ENCODE measurements around the gene KCNJ12.
"Not testable (repeated sequence)": the region's sequence is repeated elsewhere in the genome, so short reads cannot be mapped to it uniquely, and the experiment has no call there.

Gene KCNJ12

DNA sequence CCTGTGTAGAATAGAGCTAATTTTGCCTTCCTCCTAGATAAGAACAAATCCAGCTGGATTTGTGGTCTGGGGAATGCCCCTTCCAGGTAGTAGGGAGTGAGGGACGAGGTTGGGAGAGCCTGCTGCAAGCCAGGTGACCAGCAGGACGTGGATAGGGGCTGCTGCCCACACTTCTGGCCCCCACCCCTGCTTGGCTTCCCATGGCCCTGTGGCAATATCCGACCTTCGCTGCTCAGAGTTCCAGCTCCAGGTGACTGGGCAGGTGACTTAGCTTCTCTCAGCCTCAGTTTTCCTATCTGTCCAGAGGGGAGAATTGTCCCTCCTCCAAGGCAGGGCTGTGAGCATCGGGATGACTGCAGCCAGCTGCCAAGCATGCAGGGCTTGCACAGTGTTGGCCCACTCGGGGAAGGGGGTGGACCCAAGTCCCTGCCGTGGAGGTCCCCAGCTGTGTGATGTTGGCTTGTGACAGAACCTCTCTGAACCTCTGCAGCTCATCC, 29.8 kb downstream of the KCNJ12 start:
- DNase-seq (ENCODE audit: low read depth in 4 of 4, low spot score in 1 of 4): not testable (repeated sequence)

DNA sequence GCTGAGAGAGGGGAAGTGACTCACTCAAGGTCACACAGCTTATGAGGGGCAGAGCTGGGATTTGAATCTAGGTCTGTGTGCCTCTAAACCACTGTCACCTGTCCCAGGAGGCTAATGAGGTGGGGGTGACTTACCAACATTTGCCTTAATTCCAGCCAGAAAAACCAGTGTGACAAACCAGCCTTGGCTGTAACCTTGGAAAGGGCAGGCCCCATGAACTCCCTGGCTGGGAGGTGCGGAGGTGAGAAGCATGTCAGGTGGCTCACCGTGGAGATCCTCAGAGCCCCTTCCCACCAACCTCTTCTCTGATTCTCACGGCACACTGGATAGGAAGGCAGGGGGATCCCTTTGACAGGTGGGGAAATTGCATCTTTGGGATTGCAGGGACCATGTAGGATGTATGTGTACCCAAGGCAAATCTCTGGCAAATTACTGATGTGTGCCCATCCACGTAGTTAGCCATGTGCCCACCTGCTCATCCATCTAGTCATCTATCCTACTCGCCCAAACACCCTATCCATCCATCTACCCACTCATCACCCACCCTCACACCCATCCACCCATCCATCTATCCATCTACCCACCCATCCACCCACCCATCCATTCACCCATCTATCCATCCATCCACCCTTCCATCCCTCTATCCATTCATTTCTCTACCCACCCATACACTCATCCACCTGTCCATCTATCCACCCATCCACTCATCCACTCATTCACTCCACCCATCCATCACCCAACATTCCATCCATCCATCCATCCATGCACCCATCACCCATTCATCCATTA, 30.7 kb downstream of the KCNJ12 start:
- not testable (repeated sequence) for DNase-seq (ENCODE audit: low read depth in 4 of 4, low spot score in 1 of 4)

DNA sequence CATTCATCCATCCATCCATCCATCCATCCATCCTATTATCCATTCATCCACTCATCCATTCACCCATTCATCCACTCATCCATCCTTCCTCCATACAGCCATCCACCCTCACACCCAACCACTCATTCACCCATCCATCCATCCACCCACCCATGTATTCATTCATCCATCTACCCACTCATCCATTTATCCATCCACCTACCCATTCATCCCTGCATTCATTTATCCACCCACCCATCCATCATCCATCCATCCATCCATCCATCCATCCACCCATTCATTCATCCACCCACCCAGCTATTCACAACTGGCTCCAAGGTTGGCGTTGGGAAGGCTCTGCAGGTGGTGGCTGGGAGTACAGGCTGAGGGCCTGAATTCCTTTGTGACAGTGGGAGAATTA, 31.6 kb downstream of the KCNJ12 start:
- not testable (repeated sequence) for DNase-seq (ENCODE audit: low read depth in 4 of 4, low spot score in 1 of 4)

DNA sequence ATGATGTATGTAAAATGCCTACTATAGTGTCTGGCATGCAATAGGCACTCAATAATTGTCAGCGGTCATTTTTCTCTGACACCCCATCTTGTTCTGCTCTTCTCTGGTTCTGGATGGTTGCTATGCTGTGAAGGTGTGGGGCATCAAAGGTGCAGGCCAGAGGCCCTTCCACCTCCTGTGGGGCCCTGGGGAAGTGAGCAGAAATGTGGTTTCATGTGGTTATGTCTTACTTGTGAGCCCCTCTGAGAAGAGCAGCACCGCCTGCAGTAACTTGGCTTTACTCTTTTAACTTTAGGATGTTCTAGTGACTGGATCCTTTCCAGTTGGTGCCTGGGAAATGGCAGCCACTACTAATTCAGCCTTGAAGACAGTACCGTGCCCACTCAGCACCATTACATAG, 32.1 kb downstream of the KCNJ12 start:
- DNase-seq (ENCODE audit: low read depth in 4 of 4, low spot score in 1 of 4): not testable (repeated sequence)

DNA sequence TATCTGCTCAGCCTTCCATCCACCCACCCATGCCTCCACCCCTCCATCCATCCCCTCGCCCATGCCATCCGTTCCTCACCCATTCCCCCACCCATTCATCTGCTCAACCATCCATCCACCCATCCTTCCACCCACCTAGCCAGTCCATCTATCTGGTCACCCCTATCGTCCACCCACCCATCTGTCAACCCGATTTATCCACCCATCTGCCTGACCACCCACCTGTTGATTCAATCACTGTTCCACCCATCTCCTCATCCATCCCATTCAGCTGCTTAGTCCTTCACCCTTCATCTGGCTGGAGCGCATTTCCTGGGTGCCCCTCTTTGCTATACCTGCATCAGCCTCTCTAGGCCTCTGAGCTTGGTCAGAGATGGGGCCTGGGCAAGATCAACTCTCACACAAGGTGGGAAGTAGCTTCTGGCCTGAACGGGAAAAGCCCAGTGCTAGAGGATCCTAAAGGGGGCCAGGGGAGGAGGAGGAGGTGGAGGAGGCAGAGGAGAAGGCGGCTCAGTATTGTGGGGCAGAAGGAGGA, 32.7 kb downstream of the KCNJ12 start:
- DNase-seq (ENCODE audit: low read depth in 4 of 4, low spot score in 1 of 4): not testable (repeated sequence)

DNA sequence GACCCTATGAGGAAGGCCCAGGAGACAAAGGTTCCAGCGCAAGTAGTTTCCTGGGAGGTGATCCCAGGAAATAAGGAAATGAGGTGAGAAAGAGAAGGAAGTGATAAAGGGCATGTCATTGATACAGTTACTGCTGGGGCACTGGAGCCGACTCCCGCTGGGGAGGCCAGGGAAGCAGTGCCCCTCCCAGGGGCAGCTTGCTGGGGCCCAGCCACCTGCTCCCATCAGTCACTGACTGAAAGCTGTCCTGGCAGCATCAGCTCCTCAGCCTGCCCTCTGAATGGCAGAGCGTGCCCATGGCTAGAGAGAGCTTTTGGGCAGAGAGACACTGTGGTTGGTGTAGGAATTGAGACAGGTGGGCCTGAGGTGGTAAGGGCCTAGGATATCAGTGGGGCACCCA, 33.2 kb downstream of the KCNJ12 start:
- not testable (repeated sequence) for DNase-seq (ENCODE audit: low read depth in 4 of 4, low spot score in 1 of 4)

DNA sequence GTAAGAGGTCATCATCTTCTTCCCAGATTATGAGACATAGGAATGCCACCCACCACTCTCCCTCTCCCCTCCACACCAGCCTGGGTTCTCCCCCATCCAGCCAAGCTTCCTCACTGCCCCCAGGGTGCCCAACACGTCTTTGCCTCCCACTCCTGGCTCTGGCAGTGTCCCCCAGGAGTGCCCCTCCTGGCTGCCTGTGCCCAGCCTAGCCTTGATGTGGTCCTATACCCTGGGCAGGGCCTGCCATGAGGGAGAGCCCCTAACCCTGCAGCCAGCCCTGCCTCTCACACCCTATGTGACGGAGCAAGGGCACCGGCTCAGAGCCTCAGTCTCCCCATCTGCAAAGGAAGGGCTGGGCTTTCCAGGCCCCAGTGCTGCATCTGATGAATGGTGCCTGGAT, 33.8 kb downstream of the KCNJ12 start:
- DNase-seq (ENCODE audit: low read depth in 4 of 4, low spot score in 1 of 4): not testable (repeated sequence)

DNA sequence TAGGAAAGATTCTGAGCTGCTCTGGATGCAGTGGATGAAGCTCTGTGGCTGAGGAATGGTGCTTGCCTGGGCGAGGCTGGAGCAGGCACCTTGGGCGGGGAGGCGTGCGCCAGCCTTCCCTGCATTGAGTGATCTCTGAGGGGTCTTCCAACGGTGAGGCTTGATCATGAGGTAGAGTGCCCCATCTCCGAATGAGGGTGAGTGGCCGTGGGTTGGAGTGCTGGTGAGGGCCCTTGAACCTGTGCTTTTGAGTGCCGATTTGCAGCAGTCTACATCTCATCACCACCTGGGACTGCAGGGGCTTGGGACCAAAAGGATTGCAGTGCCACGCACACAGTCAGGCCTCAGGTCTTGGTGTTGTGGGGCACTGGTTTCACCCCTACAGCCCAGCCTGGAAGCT, 34.2 kb downstream of the KCNJ12 start:
- DNase-seq (ENCODE audit: low read depth in 4 of 4, low spot score in 1 of 4): not testable (repeated sequence)

DNA sequence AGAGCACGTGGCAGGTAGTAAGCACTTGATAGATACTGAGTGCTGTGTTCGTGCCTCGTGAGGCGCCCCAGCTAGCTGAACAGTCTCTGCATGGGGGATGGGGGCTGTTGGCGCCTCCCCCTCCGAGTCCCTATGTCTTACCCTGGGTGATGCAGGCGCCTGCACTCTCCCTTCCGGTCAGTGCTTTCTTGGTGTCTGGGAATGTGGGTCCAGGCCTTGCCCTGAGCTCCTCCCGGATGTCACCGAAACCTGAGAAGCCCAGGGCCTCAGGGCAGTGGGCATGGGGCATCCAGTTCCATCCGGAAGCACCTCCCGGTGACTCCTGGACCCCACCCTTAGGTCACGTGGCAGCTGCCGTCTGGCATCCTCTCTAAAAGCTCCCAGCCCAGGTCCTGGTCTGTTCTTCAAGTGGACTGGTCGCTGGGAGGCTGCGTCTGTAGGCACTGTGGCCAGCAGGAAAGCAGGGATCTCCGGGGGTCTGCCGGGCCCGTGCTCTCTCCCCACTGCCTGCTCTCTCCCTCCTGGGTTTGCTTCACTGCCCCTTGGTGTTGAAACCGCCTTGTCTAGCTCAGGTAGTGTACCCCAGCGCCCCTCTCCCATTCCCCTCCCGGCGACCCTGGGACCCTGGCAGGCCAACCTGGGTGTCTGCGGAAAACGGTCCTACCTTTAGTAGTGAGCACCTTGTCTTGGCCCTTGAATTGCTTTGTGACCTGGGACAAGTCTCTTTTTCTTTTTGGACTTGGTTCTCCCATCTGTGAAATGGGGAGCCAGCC, 34.9 kb downstream of the KCNJ12 start:
- DNase-seq (ENCODE audit: low read depth in 4 of 4, low spot score in 1 of 4): not testable (repeated sequence)

DNA sequence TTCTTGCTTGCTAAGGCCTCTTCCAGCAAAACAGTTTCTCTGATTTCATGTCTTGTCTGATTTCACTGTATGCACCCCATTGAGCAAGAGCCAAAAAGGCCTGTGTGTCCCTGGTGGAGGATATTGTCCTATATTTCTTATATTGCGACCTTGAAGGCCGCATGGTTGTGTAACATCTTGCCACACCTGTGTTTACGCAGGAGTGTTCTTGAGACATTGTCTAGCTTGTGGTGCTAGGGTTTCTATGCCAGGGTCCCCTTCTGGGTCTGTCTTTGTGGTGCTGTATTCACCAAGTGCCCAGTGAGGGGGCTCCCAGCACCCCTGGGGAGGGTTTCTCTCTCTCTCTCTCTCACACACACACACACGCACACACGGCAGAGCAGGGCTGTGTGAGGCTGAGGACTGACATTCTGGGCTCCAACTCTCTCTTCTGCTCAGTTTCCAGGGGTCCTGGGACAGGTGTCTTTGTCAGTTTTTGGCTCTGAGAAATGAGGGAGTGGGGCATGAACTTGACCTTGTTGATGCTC, 35.6 kb downstream of the KCNJ12 start:
- DNase-seq (ENCODE audit: low read depth in 4 of 4, low spot score in 1 of 4): not testable (repeated sequence)

DNA sequence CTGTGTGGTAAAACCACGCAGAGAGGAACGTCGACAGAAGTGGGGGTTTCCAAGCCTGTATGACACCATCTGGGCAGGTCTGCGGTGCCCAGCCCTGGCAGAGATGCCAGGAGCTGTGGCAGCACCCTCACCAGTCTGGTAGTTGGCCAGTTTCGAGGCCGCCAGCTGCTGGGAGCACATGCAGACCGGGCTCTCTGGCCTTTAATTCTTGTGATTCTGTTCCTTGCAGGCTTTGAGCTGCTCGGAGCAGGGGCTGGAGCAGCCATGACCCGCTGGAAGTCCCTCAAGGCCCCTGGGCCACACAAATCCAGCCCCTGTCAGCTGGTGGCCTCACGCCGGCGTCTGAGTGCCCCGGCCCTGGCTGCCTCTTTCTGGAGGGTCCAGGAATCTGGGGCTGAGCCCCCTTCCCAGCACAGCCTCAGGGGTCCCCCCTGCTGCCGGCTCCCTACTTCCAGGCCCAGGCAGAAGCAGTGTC, 36.1 kb downstream of the KCNJ12 start:
- not testable (repeated sequence) for DNase-seq (ENCODE audit: low read depth in 4 of 4, low spot score in 1 of 4)

DNA sequence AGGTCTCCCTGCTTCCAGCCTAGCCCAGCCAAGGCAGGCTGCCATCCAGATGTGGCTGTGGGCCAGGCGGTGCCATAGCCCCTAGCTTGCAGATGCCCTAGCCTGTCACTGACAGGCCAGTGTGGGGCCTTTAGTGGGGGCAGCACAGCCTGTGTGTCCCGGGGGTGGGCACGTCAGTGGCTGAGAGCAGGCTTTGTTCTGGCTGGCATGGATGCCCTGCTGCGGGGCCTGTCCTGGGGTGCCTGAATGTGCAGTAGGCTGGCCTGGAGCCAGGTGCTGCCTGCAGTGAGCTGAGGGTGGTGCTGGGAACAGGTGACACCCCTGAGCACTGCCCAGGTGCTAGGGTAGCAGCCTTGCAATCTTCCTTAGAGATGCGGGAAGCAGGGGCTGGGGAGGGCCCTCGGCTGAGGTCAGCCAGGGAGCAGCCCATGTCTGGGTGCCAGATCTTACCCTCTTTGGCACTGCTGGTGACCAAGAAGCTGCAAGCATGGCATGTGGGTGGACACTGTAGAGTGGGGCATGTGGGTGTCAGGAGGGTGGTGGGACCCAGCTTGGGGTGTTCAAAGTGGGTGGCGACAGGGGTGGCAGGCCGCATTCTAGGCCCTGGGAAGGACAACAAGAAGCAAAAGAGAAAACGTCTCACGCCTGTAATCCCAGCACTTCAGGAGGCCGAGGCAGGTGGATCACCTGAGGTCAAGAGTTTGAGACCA, 37.6 kb downstream of the KCNJ12 start:
- not testable (repeated sequence) for DNase-seq (ENCODE audit: low read depth in 4 of 4, low spot score in 1 of 4)

DNA sequence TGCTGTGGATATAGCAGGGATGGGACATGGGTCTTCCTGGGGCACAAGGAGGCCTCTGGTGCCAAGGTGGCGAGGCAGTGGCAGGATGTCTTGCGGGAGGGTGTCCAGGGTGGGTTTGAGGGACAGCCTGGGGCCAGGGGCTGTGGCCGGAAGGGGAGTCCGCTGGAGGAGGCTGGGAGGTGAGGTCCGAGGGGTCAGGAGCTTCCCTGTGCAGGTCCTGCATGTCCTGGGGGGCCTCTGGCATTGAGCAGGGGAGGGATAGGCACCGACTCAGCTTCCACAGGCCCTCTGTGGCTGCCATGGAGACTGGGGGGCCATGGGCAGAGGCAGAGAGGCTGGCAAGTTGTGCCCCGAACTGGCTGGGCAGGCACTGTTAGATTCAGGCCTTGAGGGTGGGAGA, 38.5 kb downstream of the KCNJ12 start:
- not testable (repeated sequence) for DNase-seq (ENCODE audit: low read depth in 4 of 4, low spot score in 1 of 4)

DNA sequence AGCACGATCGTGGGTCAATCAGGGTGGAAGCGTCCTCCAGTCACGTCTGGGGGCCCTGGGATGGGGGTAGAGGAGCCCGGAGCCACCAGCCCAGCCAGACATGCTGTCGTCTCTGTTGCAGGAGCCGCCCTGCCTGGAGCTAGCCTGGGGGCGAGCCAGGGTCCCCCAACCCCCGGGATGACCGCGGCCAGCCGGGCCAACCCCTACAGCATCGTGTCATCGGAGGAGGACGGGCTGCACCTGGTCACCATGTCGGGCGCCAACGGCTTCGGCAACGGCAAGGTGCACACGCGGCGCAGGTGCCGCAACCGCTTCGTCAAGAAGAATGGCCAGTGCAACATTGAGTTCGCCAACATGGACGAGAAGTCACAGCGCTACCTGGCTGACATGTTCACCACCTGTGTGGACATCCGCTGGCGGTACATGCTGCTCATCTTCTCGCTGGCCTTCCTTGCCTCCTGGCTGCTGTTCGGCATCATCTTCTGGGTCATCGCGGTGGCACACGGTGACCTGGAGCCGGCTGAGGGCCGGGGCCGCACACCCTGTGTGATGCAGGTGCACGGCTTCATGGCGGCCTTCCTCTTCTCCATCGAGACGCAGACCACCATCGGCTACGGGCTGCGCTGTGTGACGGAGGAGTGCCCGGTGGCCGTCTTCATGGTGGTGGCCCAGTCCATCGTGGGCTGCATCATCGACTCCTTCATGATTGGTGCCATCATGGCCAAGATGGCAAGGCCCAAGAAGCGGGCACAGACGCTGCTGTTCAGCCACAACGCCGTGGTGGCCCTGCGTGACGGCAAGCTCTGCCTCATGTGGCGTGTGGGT, 39.2 kb downstream of the KCNJ12 start:
- not testable (repeated sequence) for DNase-seq (ENCODE audit: low read depth in 4 of 4, low spot score in 1 of 4)

DNA sequence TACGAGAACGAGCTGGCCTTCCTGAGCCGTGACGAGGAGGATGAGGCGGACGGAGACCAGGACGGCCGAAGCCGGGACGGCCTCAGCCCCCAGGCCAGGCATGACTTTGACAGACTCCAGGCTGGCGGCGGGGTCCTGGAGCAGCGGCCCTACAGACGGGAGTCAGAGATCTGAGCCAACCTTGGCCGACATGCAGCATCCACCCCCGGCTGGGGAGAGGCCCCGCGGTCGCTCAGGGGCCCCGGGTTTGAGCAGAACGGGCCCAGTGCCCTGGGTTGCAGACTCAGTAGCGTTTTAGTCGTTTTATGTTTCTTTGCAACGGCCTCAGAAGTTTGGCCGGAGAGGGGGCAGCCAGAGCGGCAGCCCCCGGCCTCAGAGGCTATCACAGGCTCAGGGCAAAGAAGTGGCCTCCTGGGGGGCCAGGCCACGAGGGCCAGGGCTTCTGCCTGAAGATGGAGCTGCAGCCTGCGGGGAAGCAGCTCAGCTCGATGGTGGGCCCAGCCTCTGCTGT, 40.4 kb downstream of the KCNJ12 start:
- not testable (repeated sequence) for DNase-seq (ENCODE audit: low read depth in 4 of 4, low spot score in 1 of 4)

DNA sequence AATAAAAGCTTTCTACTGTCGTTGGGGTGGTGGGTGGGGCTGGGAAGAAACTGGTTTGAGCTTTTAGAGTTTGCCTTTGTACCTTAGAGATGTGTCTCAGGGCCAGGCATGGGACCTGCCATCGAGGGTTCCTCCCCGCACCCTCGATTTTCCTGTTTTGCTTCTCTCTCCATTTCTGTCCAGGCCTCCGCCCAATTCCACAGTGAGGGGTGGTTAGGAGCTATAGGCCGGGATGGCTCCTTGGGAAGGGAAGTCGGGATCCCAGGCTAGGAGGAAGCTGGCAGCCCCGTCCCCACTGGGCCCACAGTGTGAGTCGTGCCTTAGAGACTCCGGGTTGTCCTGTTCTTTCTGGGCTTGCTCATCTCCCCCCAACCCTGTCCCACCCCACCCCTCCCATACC, 41.2 kb downstream of the KCNJ12 start:
- not testable (repeated sequence) for DNase-seq (ENCODE audit: low read depth in 4 of 4, low spot score in 1 of 4)

DNA sequence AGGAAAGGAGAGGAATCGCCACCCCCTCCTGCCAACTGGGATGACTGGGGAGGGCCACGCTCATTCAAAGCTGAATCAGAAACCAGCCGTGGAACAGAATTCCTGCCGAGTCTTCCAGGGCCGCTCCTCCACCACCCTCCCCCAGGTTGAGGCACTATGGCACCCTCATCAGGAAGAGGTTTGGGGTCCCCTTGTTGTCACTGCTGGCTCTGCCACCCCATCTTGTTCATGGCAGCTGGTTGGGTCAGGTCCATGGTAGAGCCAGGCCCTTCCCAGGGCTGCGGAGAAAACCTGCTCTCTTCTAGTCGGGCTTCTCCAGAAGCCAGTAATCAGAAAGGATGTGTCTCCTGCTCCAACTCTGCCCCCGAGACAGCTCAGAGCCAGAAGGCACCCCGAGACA, 41.8 kb downstream of the KCNJ12 start:
- no peak for DNase-seq (ENCODE audit: low read depth in 4 of 4, low spot score in 1 of 4)

DNA sequence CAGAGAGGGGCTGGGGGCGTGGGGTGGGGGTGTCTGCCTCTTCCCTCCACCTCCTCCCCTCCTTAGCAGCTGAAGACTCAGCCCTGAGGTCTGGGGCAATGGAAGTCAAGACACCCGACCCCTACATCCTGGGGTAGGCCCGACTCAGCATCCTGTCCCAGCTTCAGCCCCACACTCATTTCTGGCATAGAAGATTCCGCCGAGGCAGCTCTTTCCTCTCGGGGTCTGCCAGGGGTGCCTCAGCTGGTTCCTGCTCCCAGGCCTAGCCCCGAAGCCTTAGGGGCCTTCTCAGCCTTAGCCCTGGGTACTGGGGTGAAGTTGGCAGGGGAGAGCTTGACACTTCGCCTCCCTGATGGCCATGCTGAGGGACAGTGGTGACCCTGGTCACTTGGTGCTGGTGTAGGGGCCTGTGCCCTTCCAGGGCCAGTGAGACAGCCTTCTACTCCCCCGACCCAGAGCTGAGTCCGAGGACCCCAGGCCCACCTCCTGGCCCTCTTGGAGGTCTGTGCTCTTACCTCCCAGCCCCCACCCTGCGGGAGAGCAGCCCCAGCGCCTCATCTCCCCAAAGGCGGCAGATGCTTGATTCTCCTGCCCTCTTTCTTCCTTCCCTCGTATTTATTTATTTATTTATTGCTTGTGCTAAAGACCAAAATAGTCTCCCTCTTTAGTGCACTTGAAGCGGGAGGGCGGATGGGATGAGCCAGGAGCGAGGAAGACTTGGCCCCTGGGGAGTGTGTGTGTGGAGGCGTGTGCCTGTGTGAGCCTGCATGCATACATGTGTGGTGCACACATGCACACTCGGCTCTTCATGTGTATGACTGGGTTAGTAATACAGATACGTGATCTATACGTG, 42.5 kb downstream of the KCNJ12 start:
- DNase-seq (ENCODE audit: low read depth in 4 of 4, low spot score in 1 of 4): no peak
